Gastroesophageal sphincter (tissue), 3 donors: Measurements from ENCODE around the gene BLZF1.
"Not testable (repeated sequence)": the region's sequence is repeated elsewhere in the genome, so short reads cannot be mapped to it uniquely, and the experiment has no call there.

Experiments used
- POLR2A ChIP-seq, 2 donors: fragments of 450-650 bp; IDR thresholded peaks; one replicate each; pipeline ENCODE4 v1.6.1; 2017; ENCODE audit warnings: antibody characterized with exemption in 2 of 2, mild to moderate bottlenecking in 2 of 2, moderate library complexity in 1 of 2
- TF ChIP-seq, protein P1 (sequence below), 4 experiments: fragments of 200-600 bp in 2 of 4; fragments of 450-650 bp in 2 of 4; sonication (generic) in 1 of 4; IDR thresholded peaks; one replicate each; pipeline ENCODE4 v1.5.1; 2017 to 2019; ENCODE audit warnings: antibody characterized with exemption in 4 of 4, mild to moderate bottlenecking in 2 of 4, moderate library complexity in 2 of 4

DNA sequence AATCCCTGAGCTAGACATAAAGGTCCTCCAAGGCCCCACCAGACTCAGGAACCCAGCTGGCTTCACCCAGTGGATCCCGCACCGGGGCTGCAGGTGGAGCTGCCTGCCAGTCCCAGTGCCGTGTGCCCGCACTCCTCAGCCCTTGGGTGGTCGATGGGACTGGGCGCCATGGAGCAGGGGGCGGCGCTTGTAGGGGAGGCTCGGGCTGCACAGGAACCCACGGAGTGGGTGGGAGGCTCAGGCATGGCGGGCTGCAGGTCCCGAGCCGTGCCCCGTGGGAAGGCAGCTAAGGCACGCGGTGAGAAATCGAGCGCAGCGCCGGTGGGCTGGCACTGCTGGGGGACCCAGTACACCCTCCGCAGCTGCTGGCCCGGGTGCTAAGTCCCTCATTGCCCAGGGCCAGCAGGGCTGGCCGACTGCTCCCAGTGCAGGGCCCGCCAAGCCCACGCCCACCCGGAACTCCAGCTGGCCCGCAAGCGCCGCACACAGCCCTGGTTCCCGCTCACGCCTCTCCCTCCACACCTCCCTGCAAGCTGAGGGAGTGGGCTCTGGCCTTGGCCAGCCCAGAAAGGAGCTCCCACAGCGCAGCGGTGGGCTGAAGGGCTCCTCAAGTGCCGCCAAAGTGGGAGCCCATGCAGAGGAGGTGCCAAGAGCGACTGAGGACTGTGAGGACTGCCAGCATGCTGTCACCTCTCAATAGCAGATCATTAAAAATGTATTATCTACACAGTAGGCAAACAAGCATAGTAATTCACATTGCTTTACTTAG lies 30.9 kb upstream of the BLZF1 start:
- TF ChIP-seq, protein P1, sequence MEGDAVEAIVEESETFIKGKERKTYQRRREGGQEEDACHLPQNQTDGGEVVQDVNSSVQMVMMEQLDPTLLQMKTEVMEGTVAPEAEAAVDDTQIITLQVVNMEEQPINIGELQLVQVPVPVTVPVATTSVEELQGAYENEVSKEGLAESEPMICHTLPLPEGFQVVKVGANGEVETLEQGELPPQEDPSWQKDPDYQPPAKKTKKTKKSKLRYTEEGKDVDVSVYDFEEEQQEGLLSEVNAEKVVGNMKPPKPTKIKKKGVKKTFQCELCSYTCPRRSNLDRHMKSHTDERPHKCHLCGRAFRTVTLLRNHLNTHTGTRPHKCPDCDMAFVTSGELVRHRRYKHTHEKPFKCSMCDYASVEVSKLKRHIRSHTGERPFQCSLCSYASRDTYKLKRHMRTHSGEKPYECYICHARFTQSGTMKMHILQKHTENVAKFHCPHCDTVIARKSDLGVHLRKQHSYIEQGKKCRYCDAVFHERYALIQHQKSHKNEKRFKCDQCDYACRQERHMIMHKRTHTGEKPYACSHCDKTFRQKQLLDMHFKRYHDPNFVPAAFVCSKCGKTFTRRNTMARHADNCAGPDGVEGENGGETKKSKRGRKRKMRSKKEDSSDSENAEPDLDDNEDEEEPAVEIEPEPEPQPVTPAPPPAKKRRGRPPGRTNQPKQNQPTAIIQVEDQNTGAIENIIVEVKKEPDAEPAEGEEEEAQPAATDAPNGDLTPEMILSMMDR (IDR thresholded peaks at IDR 0.05), result not testable (repeated sequence)
- TF ChIP-seq POLR2A (IDR thresholded peaks at IDR 0.05), result not testable (repeated sequence)
